ENCODE results near the gene MTO1. TPM values are rescaled to one million over a fixed set of nuclear protein-coding genes. Genes with fewer than 3 reads are reported as not detected.
A peak's percentile ranks its signal among the peaks of the same experiment; 100 is the strongest.

MTO1 gene
- total and polyA plus RNA-seq, 2 experiments from 2014 or later, result 27.7 to 36.7 TPM

- Histone ChIP-seq H3K4me3 (peak overlapping the region; percentile 77), H3K4me1 (ENCODE audit: insufficient read depth) (peaks cover 16% of the 10 kb centered on the region; the same call in 1 of the 2 replicates), H3K36me3 (ENCODE audit: insufficient read depth) (peaks cover 41% of the 10 kb centered on the region), H3K27ac (ENCODE audit: low read depth) (peak overlapping the region; percentile 98), H3K27me3 (ENCODE audit: insufficient read depth) (no peaks in the 10 kb centered on the region), H3K79me2 (replicated peaks; ENCODE audit: insufficient read depth) (peaks cover 49% of the 10 kb centered on the region), H3K9me2 (ENCODE audit: insufficient read depth) (no peaks in the 10 kb centered on the region), H3K4me2 (peak overlapping the region; percentile 76), H3F3A (replicated peaks; ENCODE audit: low read depth) (peaks cover 47% of the 10 kb centered on the region), H4K20me1 (replicated peaks; ENCODE audit: insufficient read depth) (peaks cover 10% of the 10 kb centered on the region; the same call in 1 of the 2 replicates), H2AFZ (no peak overlapping the region)
- Mint-ChIP-seq H3K4me1 (peaks cover 22% of the 10 kb centered on the region), H3K27ac (peak overlapping the region; percentile 99), H3K27me3 (ENCODE audit: insufficient read depth, low read depth, poor library complexity) (peaks cover 52% of the 10 kb centered on the region), H3K4me3 (peak overlapping the region; percentile 98), H3K9me3 (peaks cover 31% of the 10 kb centered on the region), H3K36me3 (ENCODE audit: low read depth) (peaks cover 49% of the 10 kb centered on the region)
- peak; percentile 61 for ATAC-seq
- DNase-seq (ENCODE audit: low spot score), result peak; percentile 86
- no peak for TF ChIP-seq ZNF331 (CRISPR knock-in tag; IDR thresholded peaks at IDR 0.05; ENCODE audit: low read depth)
- no peak for TF ChIP-seq CTCF (conservative IDR thresholded peaks at IDR 0.05; ENCODE audit: low read depth in 2 of 2)
- TF ChIP-seq ZNF462 (CRISPR knock-in tag; IDR thresholded peaks at IDR 0.05), result no peak
- no peak for TF ChIP-seq ZNF114 (CRISPR knock-in tag; IDR thresholded peaks at IDR 0.05)
- no peak for TF ChIP-seq ETS1 (IDR thresholded peaks at IDR 0.05)
- TF ChIP-seq EZH2phosphoT487 (IDR thresholded peaks at IDR 0.05; ENCODE audit: unreplicated experiment), result no peak
- TF ChIP-seq POLR2AphosphoS5 (IDR thresholded peaks at IDR 0.05; ENCODE audit: low read depth), result no peak; the same call in 1 of the 2 replicates
- no peak for TF ChIP-seq STAT1 (IDR thresholded peaks at IDR 0.05; ENCODE audit: unreplicated experiment)
- no peak for TF ChIP-seq CREB1 (CRISPR knock-in tag; IDR thresholded peaks at IDR 0.05; ENCODE audit: low read depth)
- no peak for TF ChIP-seq EZH2 (IDR thresholded peaks at IDR 0.05; ENCODE audit: low read depth, unreplicated experiment)
- TF ChIP-seq NANOG (IDR thresholded peaks at IDR 0.05; ENCODE audit: borderline replicate concordance), result no peak
Measured at GRCh38 chr6:73521351-73521985, 59.9 kb downstream of the MTO1 start.
